Calu3 (cell line): Measurements from ENCODE around the gene LBHD1. TPM values are rescaled to one million over a fixed set of nuclear protein-coding genes. Genes with fewer than 3 reads are reported as not detected.

Source experiments
- BruUV-seq: library from RNA; stranded (reverse); fragments of 400-500 nt; replicated peaks from 2 replicates; lab custom pipeline; 2021; lab: Mats Ljungman, UMichigan
- CTCF ChIA-PET: fragments of 300-600 bp; sonication (Branson Sonifier 250); formaldehyde crosslinking; loops from one replicate; lab custom pipeline; 2022; ENCODE audit warnings: antibody characterized with exemption; lab: Charles Lee
- DNase-seq: peaks from one replicate; pipeline ENCODE4 v3.0.0; 2022
- H3K27ac Mint-ChIP-seq: one replicate; pipeline ENCODE4 v1.8.0; 2022; ENCODE audit warnings: mixed read lengths; ENCODE audit not compliant: unreplicated experiment
- H3K27me3 Mint-ChIP-seq: one replicate; pipeline ENCODE4 v1.8.0; 2022; ENCODE audit warnings: mixed read lengths; ENCODE audit not compliant: unreplicated experiment
- H3K36me3 Mint-ChIP-seq: one replicate; pipeline ENCODE4 v1.8.0; 2022; ENCODE audit warnings: mild to moderate bottlenecking, moderate library complexity, mixed read lengths; ENCODE audit not compliant: insufficient read depth, unreplicated experiment
- H3K4me1 Mint-ChIP-seq: one replicate; pipeline ENCODE4 v1.8.0; 2022; ENCODE audit warnings: mild to moderate bottlenecking, low read depth, mixed read lengths; ENCODE audit not compliant: unreplicated experiment
- H3K4me3 Mint-ChIP-seq: one replicate; pipeline ENCODE4 v1.8.0; 2022; ENCODE audit warnings: mild to moderate bottlenecking, low read depth, moderate library complexity, mixed read lengths; ENCODE audit not compliant: unreplicated experiment
- H3K9me3 Mint-ChIP-seq: one replicate; pipeline ENCODE4 v1.8.0; 2022; ENCODE audit warnings: low read depth, mixed read lengths; ENCODE audit not compliant: unreplicated experiment
- intact Hi-C: fragments of 100-400 bp; cut with micrococcal nuclease; formaldehyde crosslinking; loops from one replicate; pipeline ENCODE4 v1.10.0; 2022; ENCODE audit not compliant: unreplicated experiment
- total RNA-seq: library from RNA; stranded (reverse); gene quantifications from 2 replicates; pipeline ENCODE4 v1.2.3, GENCODE V29; 2022
- TF ChIP-seq, protein P1 (sequence below): fragments of 200-600 bp; IDR thresholded peaks from one replicate; pipeline ENCODE4 v1.8.0; 2022; ENCODE audit warnings: antibody characterized with exemption; ENCODE audit not compliant: unreplicated experiment

LBHD1 gene
- total RNA-seq, 1 experiment from 2014 or later: 16.4 TPM

GRCh38 chr11:62648185-62648966 is 23.7 kb downstream of the LBHD1 start:
- DNase-seq: no peak
- Mint-ChIP-seq H3K4me3 (no peak overlapping the region), H3K9me3 (no peaks in the 10 kb centered on the region), H3K4me1 (peaks cover 10% of the 10 kb centered on the region), H3K27me3 (no peaks in the 10 kb centered on the region), H3K36me3 (peaks cover 55% of the 10 kb centered on the region), H3K27ac (no peak overlapping the region)
- intact Hi-C loops: no loop called here
- TF ChIP-seq, protein P1, sequence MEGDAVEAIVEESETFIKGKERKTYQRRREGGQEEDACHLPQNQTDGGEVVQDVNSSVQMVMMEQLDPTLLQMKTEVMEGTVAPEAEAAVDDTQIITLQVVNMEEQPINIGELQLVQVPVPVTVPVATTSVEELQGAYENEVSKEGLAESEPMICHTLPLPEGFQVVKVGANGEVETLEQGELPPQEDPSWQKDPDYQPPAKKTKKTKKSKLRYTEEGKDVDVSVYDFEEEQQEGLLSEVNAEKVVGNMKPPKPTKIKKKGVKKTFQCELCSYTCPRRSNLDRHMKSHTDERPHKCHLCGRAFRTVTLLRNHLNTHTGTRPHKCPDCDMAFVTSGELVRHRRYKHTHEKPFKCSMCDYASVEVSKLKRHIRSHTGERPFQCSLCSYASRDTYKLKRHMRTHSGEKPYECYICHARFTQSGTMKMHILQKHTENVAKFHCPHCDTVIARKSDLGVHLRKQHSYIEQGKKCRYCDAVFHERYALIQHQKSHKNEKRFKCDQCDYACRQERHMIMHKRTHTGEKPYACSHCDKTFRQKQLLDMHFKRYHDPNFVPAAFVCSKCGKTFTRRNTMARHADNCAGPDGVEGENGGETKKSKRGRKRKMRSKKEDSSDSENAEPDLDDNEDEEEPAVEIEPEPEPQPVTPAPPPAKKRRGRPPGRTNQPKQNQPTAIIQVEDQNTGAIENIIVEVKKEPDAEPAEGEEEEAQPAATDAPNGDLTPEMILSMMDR: no peak
- CTCF ChIA-PET: no interaction called here
- BruUV-seq: no TSS peak

DNA sequence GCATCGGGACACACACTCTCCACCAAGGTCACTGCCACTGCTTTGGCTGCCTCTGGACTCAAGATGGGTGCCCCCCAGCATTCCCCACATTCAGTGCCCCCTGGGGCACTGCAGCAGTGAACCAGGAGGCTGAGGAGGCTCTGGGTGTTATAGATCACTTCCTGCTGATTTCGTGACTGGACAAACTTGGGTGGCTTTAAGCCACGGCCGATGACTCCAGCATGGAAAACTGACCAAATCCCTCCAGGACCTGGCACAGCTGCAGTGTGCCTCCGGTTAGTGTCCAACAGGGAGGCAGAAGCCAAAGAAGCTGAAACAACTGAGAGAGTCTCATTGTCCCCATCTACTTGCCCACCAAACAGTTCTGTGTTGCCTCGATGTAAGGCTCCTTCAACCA is 24.5 kb downstream of the LBHD1 start:
- no peaks in the 10 kb centered on the region for H3K27me3 Mint-ChIP-seq
- BruUV-seq: no TSS peak
- H3K9me3 Mint-ChIP-seq: no peaks in the 10 kb centered on the region
- H3K4me1 Mint-ChIP-seq: peaks cover 6% of the 10 kb centered on the region
- CTCF ChIA-PET: no interaction called here
- H3K27ac Mint-ChIP-seq: no peak overlapping the region
- intact Hi-C loops: no loop called here
- peaks cover 48% of the 10 kb centered on the region for H3K36me3 Mint-ChIP-seq
- TF ChIP-seq, protein P1: no peak
- no peak overlapping the region for H3K4me3 Mint-ChIP-seq
- DNase-seq: no peak

DNA sequence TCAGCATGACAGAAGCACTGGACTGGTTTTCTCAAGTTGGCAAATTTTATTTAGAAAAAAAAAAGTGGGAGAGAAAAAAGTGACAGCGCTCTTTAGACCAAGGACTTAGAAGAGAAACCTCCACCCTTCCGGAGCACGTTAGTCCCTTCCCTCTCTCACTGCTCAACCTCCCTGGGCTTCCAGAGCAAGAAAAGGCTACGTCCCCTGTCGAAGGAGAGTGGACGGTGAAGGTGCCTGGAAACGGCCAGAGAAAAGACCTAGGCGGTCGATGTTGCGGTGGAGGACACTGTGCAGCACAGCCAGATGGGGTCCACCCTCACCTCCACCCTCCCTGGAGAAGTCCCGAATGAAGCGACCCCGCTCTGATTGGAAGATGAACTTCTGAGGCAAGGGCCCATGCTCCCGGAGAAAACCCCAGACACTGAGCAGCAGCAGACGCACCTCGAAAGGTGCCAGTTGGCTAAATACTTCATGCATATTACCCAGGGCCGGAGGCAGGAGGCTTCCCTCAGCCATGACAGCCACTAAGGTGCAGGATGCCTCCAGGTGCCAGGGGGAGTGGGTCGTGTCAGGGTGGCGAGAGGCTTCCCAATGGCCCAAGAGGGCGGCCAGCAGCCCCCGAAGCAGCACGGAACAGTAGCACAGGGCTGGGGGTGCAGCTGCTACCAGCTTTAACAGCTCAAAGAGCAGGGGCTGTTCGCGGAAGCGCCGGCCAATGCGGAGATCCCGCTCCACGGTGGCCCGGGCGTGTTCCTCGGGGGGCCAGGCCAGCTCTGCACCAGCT is 25.1 kb downstream of the LBHD1 start:
- intact Hi-C loops: loop anchor here (1.0 kb wide), 1 partner anchor 11 kb away; no protein-coding TSS in a partner anchor
- H3K36me3 Mint-ChIP-seq: peaks cover 46% of the 10 kb centered on the region
- H3K4me1 Mint-ChIP-seq: no peaks in the 10 kb centered on the region
- TF ChIP-seq, protein P1: no peak
- no peak for DNase-seq
- no peaks in the 10 kb centered on the region for H3K27me3 Mint-ChIP-seq
- H3K9me3 Mint-ChIP-seq: no peaks in the 10 kb centered on the region
- peak overlapping the region; percentile 93 for H3K4me3 Mint-ChIP-seq
- CTCF ChIA-PET: interaction anchor here (0.6 kb wide), 2 partner anchors 25 to 392 kb away, joined by 3 to 6 read pairs; no protein-coding TSS in a partner anchor
- peak overlapping the region; percentile 91 for H3K27ac Mint-ChIP-seq
- BruUV-seq: no TSS peak

GRCh38 chr11:62645946-62646824 is 25.9 kb downstream of the LBHD1 start, which contains the start of gene GANAB:
Gene GANAB, minus strand, starts transcription at chr11:62646613. Its CDS starts 14 bp downstream, at chr11:62646599.
- BruUV-seq: TSS peak; percentile 31
- no peaks in the 10 kb centered on the region for H3K9me3 Mint-ChIP-seq
- peak; percentile 98 for DNase-seq
- CTCF ChIA-PET: interaction anchor here (0.6 to 1.1 kb wide), 6 partner anchors 24 to 392 kb away, joined by 3 to 6 read pairs (median 4); partner anchors contain the start of genes B3GAT3 and TUT1
- peak within 1 kb of the TSS; percentile 93 for H3K4me3 Mint-ChIP-seq
- H3K27ac Mint-ChIP-seq: peak within 1 kb of the TSS; percentile 91
- peaks cover 51% of the 10 kb centered on the region for H3K36me3 Mint-ChIP-seq
- TF ChIP-seq, protein P1: no peak
- H3K27me3 Mint-ChIP-seq: no peaks in the 10 kb centered on the region
- intact Hi-C loops: loop anchor here (1.0 kb wide), 1 partner anchor 10 kb away; no protein-coding TSS in a partner anchor
- no peaks in the 10 kb centered on the region for H3K4me1 Mint-ChIP-seq
